GM19351 (cell line): ENCODE data around the gene SEPTIN14.
"Not testable (repeated sequence)": the region's sequence is repeated elsewhere in the genome, so short reads cannot be mapped to it uniquely, and the experiment has no call there.

Experiments
- ATAC-seq: cut with Tn5 transposase; IDR thresholded peaks from one replicate; pipeline ENCODE4 v1.9.1; 2021; ENCODE audit warnings: mild to moderate bottlenecking, moderate library complexity; ENCODE audit not compliant: unreplicated experiment

The SEPTIN14 gene

GRCh38 chr7:55862652-55863051 is at the start of gene SEPTIN14:
TSS of gene SEPTIN14 (minus strand) at chr7:55862752. CDS start at chr7:55861996, 756 bp downstream.
- ATAC-seq: not testable (repeated sequence)

- ATAC-seq: peak; percentile 98
Observed at GRCh38 chr7:55903985-55904759, 41.6 kb upstream of the SEPTIN14 start.

GRCh38 chr7:55901059-55901458 is 38.5 kb upstream of the SEPTIN14 start:
- ATAC-seq: not testable (repeated sequence)

- ATAC-seq: no peak
Observed at GRCh38 chr7:55898287-55898686, 35.7 kb upstream of the SEPTIN14 start.

- no peak for ATAC-seq
Observed at GRCh38 chr7:55895021-55895420, 32.5 kb upstream of the SEPTIN14 start.

- no peak for ATAC-seq
Observed at GRCh38 chr7:55893940-55894339, 31.4 kb upstream of the SEPTIN14 start.

- not testable (repeated sequence) for ATAC-seq
Observed at GRCh38 chr7:55888378-55888777, 25.8 kb upstream of the SEPTIN14 start.

GRCh38 chr7:55887821-55888247 is 25.3 kb upstream of the SEPTIN14 start:
- no peak for ATAC-seq

GRCh38 chr7:55884321-55884720 is 21.8 kb upstream of the SEPTIN14 start:
- no peak for ATAC-seq

- ATAC-seq: no peak
Observed at GRCh38 chr7:55878691-55879090, 16.1 kb upstream of the SEPTIN14 start.

GRCh38 chr7:55877308-55877707 is 14.8 kb upstream of the SEPTIN14 start:
- no peak for ATAC-seq

GRCh38 chr7:55873765-55874164 is 11.2 kb upstream of the SEPTIN14 start:
- ATAC-seq: no peak

GRCh38 chr7:55871932-55872485 is 9.5 kb upstream of the SEPTIN14 start:
- ATAC-seq: no peak

- ATAC-seq: not testable (repeated sequence)
Observed at GRCh38 chr7:55868989-55869388, 6.4 kb upstream of the SEPTIN14 start.

- ATAC-seq: not testable (repeated sequence)
Observed at GRCh38 chr7:55845164-55845563, 17.4 kb downstream of the SEPTIN14 start.

GRCh38 chr7:55838595-55838994 is 24.0 kb downstream of the SEPTIN14 start:
- ATAC-seq: no peak

GRCh38 chr7:55827577-55827976 is 35.0 kb downstream of the SEPTIN14 start:
- no peak for ATAC-seq

- no peak for ATAC-seq
Observed at GRCh38 chr7:55818686-55819085, 43.9 kb downstream of the SEPTIN14 start.

- not testable (repeated sequence) for ATAC-seq
Observed at GRCh38 chr7:55797260-55797659, 65.3 kb downstream of the SEPTIN14 start.

GRCh38 chr7:55794527-55794926 is 68.0 kb downstream of the SEPTIN14 start:
- no peak for ATAC-seq

GRCh38 chr7:55792048-55792447 is 70.5 kb downstream of the SEPTIN14 start:
- no peak for ATAC-seq

GRCh38 chr7:55787796-55788195 is 74.8 kb downstream of the SEPTIN14 start:
- no peak for ATAC-seq
